Measurements from ENCODE around the gene FCN3. TPM values are rescaled to one million over a fixed set of nuclear protein-coding genes. Genes with fewer than 3 reads are reported as not detected.

The FCN3 gene
- total RNA-seq, 1 experiment from 2014 or later = 0.22 TPM

DNA sequence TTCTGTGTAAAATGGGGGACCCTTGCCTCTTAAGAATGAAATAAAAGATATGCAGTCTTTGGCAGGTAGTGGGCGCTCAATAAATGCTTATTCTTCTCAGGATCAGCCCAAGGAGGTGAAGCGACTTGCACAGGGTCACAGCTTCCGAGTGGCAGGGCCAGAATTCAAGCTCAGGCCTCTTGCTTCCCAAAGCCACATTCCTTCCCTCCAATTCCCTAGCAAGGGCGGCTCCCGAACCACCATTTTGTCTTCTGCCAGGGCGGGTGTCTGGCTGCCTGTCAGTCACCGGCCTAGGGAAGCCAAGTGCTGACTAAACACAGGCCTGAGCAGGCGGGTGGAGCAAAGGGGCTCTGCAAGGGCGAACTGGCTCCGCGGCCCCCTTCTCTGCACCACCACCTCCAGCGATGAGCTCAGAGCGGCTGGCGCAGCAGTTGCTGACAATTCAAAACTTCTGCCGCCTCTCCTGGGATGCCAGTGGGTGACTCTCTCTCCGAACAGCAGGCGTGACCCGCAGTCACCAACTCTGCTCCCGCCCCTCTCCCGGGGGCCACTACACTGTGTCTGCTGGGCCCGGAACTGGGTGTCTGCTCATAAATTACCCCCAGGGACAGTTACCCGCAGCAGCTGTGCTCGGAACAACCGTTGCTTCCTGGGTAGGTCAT, 28.6 kb upstream of the FCN3 start:
- no peak overlapping the region for H2BK20ac ChIP-seq (ENCODE audit: low read depth, low read length, poor library complexity, severe bottlenecking)
- H3K27me3 Mint-ChIP-seq (ENCODE audit: low read depth) = no peaks in the 10 kb centered on the region
- peaks cover 46 to 70% of the 10 kb centered on the region in 2 experiments for H3K4me1 Mint-ChIP-seq
- peaks cover 7 to 10% (median 9%) of the 10 kb centered on the region in 3 experiments; a peak in 6 of 7 replicates for H3K36me3 Mint-ChIP-seq (ENCODE audit: insufficient read depth in 1 of 3, low read depth in 3 of 3)
- H3K27me3 ChIP-seq (ENCODE audit: insufficient read depth, low read length) = no peaks in the 10 kb centered on the region
- H3K23me2 ChIP-seq (ENCODE audit: insufficient read length, low read depth, low read length, poor library complexity, severe bottlenecking) = no peaks in the 10 kb centered on the region
- H3K9me3 Mint-ChIP-seq = no peaks in the 10 kb centered on the region
- no peak overlapping the region for H2BK12ac ChIP-seq (ENCODE audit: insufficient read length, low read depth, low read length)
- no CpG with 5 or more reads among the region's 24 CpGs for WGBS (ENCODE audit: extremely low coverage, insufficient read length, low lambda C conversion rate)
- no peak overlapping the region for H3K27ac ChIP-seq (ENCODE audit: insufficient read length, low read depth, low read length)
- no peaks in the 10 kb centered on the region for H3K9me3 ChIP-seq (ENCODE audit: control insufficient read depth, low read depth, low read length)
- H3T11ph ChIP-seq (ENCODE audit: low read length) = no peak overlapping the region
- no peak overlapping the region for H2BK120ac ChIP-seq (ENCODE audit: low read depth, low read length, poor library complexity, severe bottlenecking)
- no peak overlapping the region for H3K4me3 Mint-ChIP-seq
- H3K79me2 ChIP-seq (ENCODE audit: insufficient read depth, low read length) = no peaks in the 10 kb centered on the region
- H2AK5ac ChIP-seq (ENCODE audit: insufficient read length, low read length) = no peak overlapping the region
- H3K14ac ChIP-seq (ENCODE audit: insufficient read depth, low read length) = no peak overlapping the region; the same call in 1 of the 2 replicates
- H3K4me1 ChIP-seq (ENCODE audit: insufficient read depth, low read length) = no peaks in the 10 kb centered on the region
- no peaks in the 10 kb centered on the region for H4K20me1 ChIP-seq (ENCODE audit: control insufficient read depth, insufficient read depth, insufficient read length)
- peak; percentile 81 for DNase-seq
- H3K4ac ChIP-seq (ENCODE audit: low read depth, low read length) = no peak overlapping the region
- peak; percentile 39; the same call in 2 of the 3 replicates for TF ChIP-seq CTCF (conservative IDR thresholded peaks at IDR 0.05)
- no peak overlapping the region for H4K8ac ChIP-seq (replicated peaks; ENCODE audit: insufficient read length, low read depth, low read length)
- H3K27ac Mint-ChIP-seq = peak overlapping the region; percentile 27 to 83 (median 67); a peak in 5 of 7 replicates
- H3K4me2 ChIP-seq (ENCODE audit: insufficient read depth, insufficient read length, low read length) = no peak overlapping the region
- H2AFZ ChIP-seq (ENCODE audit: low read length) = no peak overlapping the region
- no peak overlapping the region for H3K9ac ChIP-seq (ENCODE audit: extremely low read depth, insufficient read length, low read length)
- H3K23ac ChIP-seq (ENCODE audit: insufficient read length, low read depth, low read length) = no peak overlapping the region
- no peak overlapping the region for H4K91ac ChIP-seq (ENCODE audit: insufficient read length, low read depth, low read length)
- no peak overlapping the region for H3K18ac ChIP-seq (ENCODE audit: insufficient read length, low read depth, low read length)
- no peak overlapping the region for H3K56ac ChIP-seq (ENCODE audit: insufficient read length, low read depth, low read length)
- no peak overlapping the region for H2BK5ac ChIP-seq (ENCODE audit: insufficient read length, low read length)
- no peak overlapping the region for H2BK15ac ChIP-seq (ENCODE audit: low read depth, low read length)
- H3K79me1 ChIP-seq (ENCODE audit: insufficient read depth, low read depth, low read length, poor library complexity, severe bottlenecking) = no peaks in the 10 kb centered on the region
- H4K5ac ChIP-seq (ENCODE audit: insufficient read length, low read depth, low read length) = no peak overlapping the region

Measured in H9 (cell line).